Chondrocyte (in vitro differentiated cells): ENCODE results near the gene IMP3. TPM values are rescaled to one million over a fixed set of nuclear protein-coding genes. Genes with fewer than 3 reads are reported as not detected.

Experiments
- total RNA-seq: library from RNA; stranded (reverse); gene quantifications from 3 replicates; pipeline ENCODE4 v1.2.1, GENCODE V29; 2021

Gene IMP3
- total RNA-seq, 1 donor from 2014 or later: 29.0 TPM

Other genes starting within 250 kb of the IMP3 start
- 39.3 to 50.9 TPM (median 44.9 TPM) in 3 replicates for gene SIN3A, start 188.5 kb downstream of the IMP3 start, total RNA-seq
- gene PTPN9, start 60.9 kb downstream of the IMP3 start, total RNA-seq: 33.2 to 36.8 TPM (median 33.6 TPM) in 3 replicates
- 18.6 to 22.7 TPM (median 21.7 TPM) in 3 replicates for gene SNUPN, start 14.5 kb downstream of the IMP3 start, total RNA-seq
- 21.6 to 31.2 TPM (median 30.2 TPM) in 3 replicates for gene SNX33, start 7.7 kb upstream of the IMP3 start, total RNA-seq
- 302 to 607 TPM (median 595 TPM) in 3 replicates for gene CSPG4, start 72.6 kb upstream of the IMP3 start, total RNA-seq
- gene UBE2Q2, start 203.2 kb upstream of the IMP3 start, total RNA-seq: 60.6 to 77.5 TPM (median 62.1 TPM) in 3 replicates